OCI-M2 (cell line): Measurements from ENCODE around the gene SUGCT.
"Not testable (repeated sequence)": the region's sequence is repeated elsewhere in the genome, so short reads cannot be mapped to it uniquely, and the experiment has no call there.

Experiments
- DNase-seq: peaks from one replicate; lab custom pipeline; 2025; ENCODE audit not compliant: unreplicated experiment; lab: John Stamatoyannopoulos, UW

The SUGCT gene

DNA sequence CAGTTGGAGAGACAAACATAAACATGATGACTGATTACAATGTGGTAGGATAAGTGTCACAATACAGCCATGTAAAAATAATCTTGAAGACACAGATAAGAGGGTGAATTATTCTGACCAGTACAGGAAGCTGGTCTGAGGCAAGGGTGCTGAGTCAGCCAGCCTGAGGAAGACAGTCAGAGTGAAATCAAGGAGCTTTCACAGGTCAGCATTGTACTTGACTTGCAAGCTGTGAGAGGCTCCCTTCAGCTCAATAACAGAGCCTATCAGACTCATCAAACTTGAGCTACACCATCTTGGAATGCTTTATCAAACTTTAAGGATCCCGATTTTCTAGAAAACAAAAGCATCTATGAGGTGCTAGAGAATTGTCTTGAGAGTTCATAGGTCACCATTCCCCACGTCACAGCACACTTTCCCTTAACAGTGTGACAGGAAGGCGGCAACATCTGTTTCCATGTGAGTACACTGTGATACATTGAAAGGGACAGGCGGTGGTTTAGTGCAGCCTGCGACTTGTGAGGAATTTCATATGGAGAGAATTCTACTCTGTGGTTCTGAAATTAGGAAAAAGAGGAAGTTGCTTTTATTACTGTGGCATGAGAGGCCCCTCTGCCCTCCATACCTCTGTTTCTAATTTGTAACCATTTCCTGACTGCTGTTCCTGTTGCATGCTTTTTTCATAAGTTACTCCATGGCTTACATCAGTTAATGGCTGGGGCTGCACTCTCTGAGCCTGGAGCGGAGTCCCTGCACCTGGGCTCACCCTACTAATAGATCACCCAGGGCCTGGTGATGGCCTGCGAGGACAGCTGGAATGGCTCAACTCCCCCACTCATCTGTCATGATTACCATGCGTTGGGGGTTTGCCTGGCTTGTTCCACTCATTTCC, 417.1 kb downstream of the SUGCT start:
- no peak for DNase-seq

GRCh38 chr7:40560672-40561071, 425.9 kb downstream of the SUGCT start:
- no peak for DNase-seq

GRCh38 chr7:40566879-40567278, 432.1 kb downstream of the SUGCT start:
- DNase-seq, result no peak

DNA sequence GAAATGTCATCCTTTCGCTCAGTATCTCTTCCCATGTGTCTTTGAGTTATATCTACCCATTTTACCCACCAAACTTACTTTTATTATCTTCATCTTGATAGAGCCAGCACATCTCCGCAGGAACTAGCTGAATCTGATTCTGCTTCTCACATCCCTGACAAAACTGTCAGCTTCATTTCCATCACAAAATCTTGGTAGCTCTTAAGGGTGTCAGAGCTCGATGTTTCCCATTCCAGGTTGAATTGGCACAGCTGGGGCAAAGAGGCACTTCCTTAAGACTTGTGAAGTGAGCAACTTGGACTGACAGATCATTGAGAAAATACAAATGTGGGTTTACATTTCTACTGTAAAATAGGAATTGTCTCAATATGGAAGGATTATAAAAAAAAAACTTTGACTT, 434.5 kb downstream of the SUGCT start:
- DNase-seq, result no peak

DNA sequence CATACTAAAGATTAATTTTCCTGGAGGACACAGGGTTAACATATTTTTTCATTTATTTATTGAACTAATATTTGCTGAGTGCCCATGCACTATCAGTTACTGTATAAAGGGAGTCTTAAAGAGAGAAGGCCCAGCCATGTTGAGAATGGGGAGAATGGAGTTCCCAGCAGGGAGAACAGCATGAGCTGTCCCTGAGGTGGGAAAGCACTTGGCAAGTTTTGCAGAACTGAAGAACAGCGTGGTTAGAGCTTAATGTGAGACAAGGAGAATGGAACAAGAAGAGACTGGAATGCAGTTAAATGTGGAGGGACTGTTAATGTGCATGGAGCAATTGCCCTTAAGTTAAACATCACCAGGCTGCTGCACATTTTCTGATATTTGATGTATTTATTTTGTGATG, 435.4 kb downstream of the SUGCT start:
- no peak for DNase-seq

- DNase-seq, result no peak
These were observed 437.0 kb downstream of the SUGCT start for GRCh38 chr7:40571796-40572195.

DNA sequence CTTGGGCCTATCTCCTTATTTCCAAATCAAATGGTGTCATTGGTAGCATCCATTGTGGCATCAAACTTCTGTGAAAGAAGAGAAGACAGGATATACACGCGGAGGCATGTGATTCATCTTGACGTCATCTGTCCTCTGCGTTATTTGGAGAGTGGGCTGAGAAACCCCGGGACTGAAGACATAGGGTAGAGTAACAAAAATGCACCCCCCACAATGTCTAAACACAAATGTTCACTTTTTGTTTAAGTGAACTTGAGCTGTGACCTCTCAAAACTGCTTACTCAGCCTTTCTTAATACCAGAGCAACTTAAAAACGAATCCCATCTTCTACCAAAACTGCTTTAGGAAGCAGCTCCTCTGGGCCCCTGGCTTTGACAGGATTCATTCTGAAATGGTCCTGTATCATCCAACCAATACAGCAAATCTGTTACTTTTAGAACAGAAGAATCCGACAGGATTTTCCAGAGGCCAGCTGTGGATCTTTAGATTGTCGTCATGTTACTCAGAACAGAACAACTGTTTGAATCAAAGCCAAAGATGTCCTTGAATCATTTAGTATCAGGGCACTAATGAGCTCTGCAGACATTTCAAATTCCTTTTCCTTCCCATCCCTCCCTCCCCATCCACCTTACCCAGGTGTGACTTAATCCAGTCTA, 438.1 kb downstream of the SUGCT start:
- DNase-seq, result no peak

DNA sequence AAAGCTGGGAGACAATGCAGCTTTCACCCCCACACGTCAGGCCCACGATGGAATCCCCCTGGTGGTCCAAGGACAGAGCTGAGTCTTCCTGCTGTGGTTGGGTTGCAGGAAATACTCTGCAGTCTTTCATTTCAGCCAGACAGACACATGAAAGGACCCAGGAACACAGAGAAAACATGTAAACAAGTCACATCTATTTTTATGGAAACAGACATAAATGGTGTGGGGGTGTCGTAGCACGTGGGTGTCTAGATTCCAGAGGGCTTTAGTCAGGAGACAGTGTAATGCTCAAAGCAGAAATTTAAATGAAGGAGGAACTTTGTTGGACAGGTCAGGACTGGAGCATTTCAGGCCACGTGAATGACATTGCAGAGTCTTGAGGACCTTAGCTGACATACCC, 444.6 kb downstream of the SUGCT start:
- no peak for DNase-seq

GRCh38 chr7:40580776-40581175, 446.0 kb downstream of the SUGCT start:
- DNase-seq, result no peak

DNA sequence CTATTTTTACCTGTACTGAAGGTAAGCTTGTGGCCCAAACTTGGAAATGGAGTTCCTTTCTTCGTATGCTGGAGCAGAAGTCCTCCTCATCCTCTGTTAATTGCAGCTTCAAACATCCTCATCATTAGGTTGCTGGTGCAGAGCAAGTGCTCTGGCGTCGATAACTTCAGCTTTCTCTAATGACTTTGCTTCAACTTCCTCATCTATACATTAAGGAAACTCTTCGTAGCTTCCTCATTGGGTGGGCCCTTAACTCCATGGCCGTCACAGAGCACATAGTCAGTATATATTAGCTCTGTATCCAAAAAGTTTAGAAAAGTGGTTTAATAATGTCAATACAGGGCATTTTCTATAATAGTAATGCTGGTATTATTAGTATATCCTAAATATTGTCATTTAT, 447.7 kb downstream of the SUGCT start:
- DNase-seq, result no peak

- no peak for DNase-seq
These were observed 449.1 kb downstream of the SUGCT start for GRCh38 chr7:40583667-40584444.

GRCh38 chr7:40584667-40585433, 450.0 kb downstream of the SUGCT start:
- DNase-seq, result no peak

GRCh38 chr7:40586197-40586596, 451.4 kb downstream of the SUGCT start:
- no peak for DNase-seq

DNA sequence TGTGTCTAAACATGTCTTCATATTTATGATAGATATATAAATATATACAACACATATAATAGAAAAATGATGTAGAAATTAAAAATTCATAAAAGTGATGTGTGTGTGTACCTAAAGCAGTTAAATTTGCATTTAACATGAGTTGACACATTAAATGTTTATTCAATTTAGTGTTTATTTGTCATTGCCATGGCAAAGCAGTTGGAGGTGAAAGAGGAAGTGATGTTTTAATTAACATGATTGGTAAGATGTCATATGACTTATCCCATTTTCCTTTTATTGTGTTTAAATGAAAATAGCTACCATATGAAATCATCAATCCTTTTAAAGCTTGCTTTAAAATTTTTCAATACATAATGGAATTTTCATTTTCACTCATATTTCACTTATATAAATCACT, 452.6 kb downstream of the SUGCT start:
- no peak for DNase-seq

- no peak for DNase-seq
These were observed 460.3 kb downstream of the SUGCT start for GRCh38 chr7:40595129-40595528.

DNA sequence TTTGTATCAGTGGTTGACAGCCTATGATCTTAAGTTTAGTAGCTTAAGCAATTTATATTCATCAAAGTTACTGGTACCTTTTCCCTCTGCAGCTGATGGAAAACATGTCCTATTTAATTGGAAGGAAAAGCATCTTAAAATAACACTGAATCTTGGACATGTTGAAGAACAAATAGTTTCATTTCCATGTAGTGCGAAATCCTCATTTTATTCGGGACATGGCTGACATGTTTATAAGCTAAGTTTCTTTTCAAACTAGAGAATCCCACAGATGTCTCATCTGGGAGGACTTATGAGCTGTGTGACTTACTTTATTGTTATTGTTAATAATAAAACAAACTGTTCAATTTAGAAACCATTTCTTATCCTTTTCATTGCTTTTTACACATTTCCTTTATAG, 461.0 kb downstream of the SUGCT start:
- DNase-seq, result no peak

DNA sequence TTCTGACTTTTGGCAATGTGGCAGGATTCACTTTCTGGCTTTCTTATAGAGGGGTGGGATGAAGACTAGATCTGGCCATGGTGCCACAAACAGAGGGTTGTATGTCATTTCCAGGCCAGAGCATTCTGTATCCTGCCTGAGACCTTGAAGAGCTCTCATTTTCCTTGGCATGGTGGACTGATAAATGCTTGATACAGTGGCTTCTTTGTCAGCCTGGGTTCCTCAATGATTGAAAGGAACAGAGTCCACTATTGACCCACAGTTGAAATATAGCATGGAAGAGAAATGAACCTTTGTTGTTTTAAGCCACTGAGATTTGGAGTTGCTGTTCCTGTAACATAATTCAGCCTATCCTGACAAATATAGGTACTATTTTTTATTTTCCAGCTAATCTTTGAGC, 462.7 kb downstream of the SUGCT start:
- no peak for DNase-seq

- no peak for DNase-seq
These were observed 464.1 kb downstream of the SUGCT start for GRCh38 chr7:40598915-40599314.

GRCh38 chr7:40599836-40600235, 465.0 kb downstream of the SUGCT start:
- DNase-seq, result no peak

DNA sequence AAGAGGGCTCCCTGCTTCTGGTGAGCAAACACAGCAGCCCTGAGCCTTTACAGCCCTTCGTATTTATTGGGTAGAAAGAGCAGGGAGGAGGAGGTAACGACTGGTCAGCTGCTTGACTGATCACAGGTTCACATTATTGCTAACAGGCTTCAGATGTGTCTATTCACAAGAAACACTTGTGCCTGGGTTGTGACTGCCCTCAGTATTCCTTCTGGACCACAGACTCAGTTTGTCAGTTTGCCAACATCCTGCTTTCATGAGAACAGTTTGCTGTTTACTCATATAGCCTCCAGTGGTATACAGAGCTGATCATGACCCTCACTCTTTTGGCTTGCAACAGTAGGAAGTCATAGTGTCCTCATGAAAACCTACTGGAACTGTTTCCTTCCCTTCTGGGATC, 467.5 kb downstream of the SUGCT start:
- DNase-seq, result not testable (repeated sequence)
